Thymus (tissue), 11 donors: Measurements from ENCODE around the gene AGTRAP. TPM values are rescaled to one million over a fixed set of nuclear protein-coding genes. Genes with fewer than 3 reads are reported as not detected.

Source experiments
- DNase-seq, 9 donors: peaks; one replicate each; pipeline ENCODE4 v3.0.0-alpha.2; 2013; ENCODE audit warnings: low spot score in 9 of 9, low read depth in 6 of 9, missing footprints in 1 of 9
- H3K27ac ChIP-seq, 2 donors: one replicate each; pipeline ENCODE4 v1.5.1; 2013; ENCODE audit warnings: control low read depth in 1 of 2, low read depth in 1 of 2, low read length in 1 of 2, mild to moderate bottlenecking in 1 of 2, moderate library complexity in 1 of 2
- H3K27me3 ChIP-seq, 2 donors: one replicate each; pipeline ENCODE4 v1.5.1; 2013; ENCODE audit warnings: low read length in 1 of 2; ENCODE audit not compliant: control insufficient read depth in 2 of 2, insufficient read depth in 1 of 2
- H3K36me3 ChIP-seq, 2 donors: one replicate each; pipeline ENCODE4 v1.5.1; 2013; ENCODE audit warnings: low read length in 1 of 2, mild to moderate bottlenecking in 1 of 2, moderate library complexity in 1 of 2; ENCODE audit not compliant: control insufficient read depth in 2 of 2, insufficient read depth in 2 of 2
- H3K4me1 ChIP-seq, 2 donors: one replicate each; pipeline ENCODE4 v1.5.1; 2013; ENCODE audit warnings: low read length in 2 of 2; ENCODE audit not compliant: control insufficient read depth in 2 of 2, insufficient read depth in 2 of 2
- H3K4me3 ChIP-seq, 2 donors: one replicate each; pipeline ENCODE4 v1.5.1; 2013; ENCODE audit warnings: low read length in 2 of 2, control low read depth in 1 of 2, mild to moderate bottlenecking in 1 of 2
- H3K9me3 ChIP-seq, 2 donors: one replicate each; pipeline ENCODE4 v1.5.1; 2013; ENCODE audit warnings: low read length in 1 of 2, mild to moderate bottlenecking in 1 of 2; ENCODE audit not compliant: control insufficient read depth in 2 of 2, insufficient read depth in 1 of 2
- WGBS: extraction: QIAGEN DNeasy Blood & Tissue Kit; methylation state at CpG from one replicate; pipeline ENCODE4 v1.1.7; 2013; 5-methylcytosine and 5-hydroxymethylcytosine counted together
- polyA plus RNA-seq: library from polyadenylated mRNA; stranded (reverse); fragments of 200-250 nt; gene quantifications from one replicate; pipeline ENCODE4 v1.2.3, GENCODE V29; 2013
- total RNA-seq: library from RNA; stranded (reverse); fragments of 120-200 nt; gene quantifications from one replicate; pipeline ENCODE4 v1.2.4, GENCODE V29; 2013
- donor health status: healthy.

The AGTRAP gene
- total and polyA plus RNA-seq, 2 donors: 20.5 to 84.2 TPM

DNA sequence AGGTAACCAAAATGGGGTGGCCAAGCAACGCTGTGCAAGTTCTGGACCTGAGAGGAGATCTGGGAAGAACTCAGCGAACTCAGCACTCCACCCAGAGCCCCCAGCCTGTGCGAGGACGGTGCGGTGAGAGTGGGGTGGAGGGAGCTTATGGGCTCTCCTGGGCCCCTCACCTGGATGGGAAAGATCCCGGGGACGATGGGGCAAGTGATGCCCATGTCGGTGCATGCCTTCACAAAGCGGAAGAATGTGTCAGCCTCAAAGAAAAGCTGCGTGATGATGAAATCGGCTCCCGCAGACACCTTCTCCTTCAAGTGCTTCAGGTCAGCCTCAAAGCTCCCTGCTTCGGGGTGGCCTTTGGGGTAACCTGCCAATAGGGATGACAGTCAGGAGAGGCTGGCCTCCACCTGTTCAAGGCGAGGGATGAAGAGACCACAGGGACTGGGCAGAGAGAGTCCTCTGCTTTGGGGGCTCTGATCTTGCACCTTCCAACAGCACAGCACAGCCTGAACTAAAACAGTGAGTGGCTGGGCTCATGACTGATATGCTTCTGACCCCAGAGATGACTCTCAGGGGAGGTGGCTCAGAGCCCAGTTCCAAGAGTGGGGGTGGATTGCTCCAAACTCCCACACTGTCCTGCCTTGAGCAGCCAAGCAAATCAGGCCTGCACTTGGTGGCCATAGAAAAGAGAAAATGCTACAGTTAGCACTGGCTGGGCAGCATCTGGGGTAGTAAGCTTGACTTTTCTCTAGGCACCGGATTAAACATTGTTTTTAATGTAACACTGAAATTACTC lies 60.3 kb downstream of the AGTRAP start:
- Histone ChIP-seq H3K4me1 (no peaks in the 10 kb centered on the region), H3K9me3 (no peaks in the 10 kb centered on the region), H3K36me3 (peaks cover 53 to 56% of the 10 kb centered on the region in 2 donors), H3K27me3 (no peaks in the 10 kb centered on the region), H3K27ac (no peak overlapping the region), H3K4me3 (no peak overlapping the region)
- DNase-seq: no peak
- WGBS: 98% methylated on average over 15 of the region's 15 CpGs

DNA sequence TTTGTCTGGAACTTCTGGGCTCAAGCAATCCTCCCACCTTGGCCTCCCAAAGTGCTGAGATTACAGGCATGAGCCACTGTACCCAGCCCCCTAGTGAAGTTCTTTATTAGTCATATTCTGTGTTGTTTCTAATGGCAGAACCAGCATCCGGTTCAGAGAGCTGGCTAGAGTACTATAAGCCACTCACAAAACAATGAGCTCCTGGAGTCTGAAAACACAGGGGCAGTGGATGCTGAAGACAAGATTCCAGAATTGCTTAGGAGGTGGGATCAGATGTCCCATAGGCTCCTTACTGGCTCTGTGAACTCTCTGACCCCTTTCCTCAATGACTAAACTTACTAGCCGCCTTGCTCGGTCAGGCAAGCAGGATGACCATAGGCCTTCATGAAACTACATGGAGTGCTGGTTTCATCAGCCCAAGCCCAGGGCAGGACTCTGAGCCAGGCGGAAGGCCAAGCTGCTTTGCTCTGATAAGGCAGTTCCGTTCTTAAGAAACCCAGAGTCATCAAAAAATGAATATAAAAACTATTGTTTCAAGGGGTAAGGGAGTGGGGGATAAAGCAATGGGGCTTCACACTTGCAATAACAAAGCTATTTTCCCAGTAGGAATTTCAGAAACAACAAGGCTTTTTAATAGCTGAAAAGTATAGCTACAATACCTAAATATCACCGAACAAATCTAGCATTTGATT lies 61.7 kb downstream of the AGTRAP start:
- Histone ChIP-seq H3K36me3 (peaks cover 45 to 59% of the 10 kb centered on the region in 2 donors), H3K4me3 (no peak overlapping the region), H3K27ac (no peak overlapping the region), H3K9me3 (no peaks in the 10 kb centered on the region), H3K4me1 (peaks cover 0 to 3% of the 10 kb centered on the region in 2 donors), H3K27me3 (no peaks in the 10 kb centered on the region)
- WGBS: 97% methylated on average over 6 of the region's 6 CpGs
- DNase-seq: no peak

DNA sequence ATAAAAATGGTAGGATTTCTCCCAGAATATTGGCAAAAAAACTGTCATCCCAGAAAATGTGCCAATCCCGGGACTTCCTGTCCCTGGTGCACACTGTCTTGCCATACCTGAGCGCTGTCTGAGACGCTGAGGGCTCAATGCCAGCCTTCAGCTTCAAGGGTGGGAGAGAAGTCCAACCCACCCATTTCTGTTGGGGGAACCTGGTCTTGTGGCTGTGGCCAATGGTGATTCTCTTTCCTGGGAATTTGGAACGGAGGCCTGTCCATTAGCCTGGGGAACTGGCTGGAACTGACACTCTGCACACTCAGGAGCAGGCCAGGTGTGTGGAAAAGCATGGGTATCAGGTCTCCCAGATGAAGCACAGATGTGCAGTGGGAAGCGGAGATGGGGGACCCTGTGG lies 63.2 kb downstream of the AGTRAP start:
- WGBS: over 99% methylated on average over 5 of the region's 5 CpGs
- no peak for DNase-seq
- Histone ChIP-seq H3K36me3 (peaks cover 42 to 52% of the 10 kb centered on the region in 2 donors), H3K27ac (no peak overlapping the region), H3K27me3 (no peaks in the 10 kb centered on the region), H3K9me3 (no peaks in the 10 kb centered on the region), H3K4me3 (no peak overlapping the region), H3K4me1 (peaks cover 11 to 17% of the 10 kb centered on the region in 2 donors)

DNA sequence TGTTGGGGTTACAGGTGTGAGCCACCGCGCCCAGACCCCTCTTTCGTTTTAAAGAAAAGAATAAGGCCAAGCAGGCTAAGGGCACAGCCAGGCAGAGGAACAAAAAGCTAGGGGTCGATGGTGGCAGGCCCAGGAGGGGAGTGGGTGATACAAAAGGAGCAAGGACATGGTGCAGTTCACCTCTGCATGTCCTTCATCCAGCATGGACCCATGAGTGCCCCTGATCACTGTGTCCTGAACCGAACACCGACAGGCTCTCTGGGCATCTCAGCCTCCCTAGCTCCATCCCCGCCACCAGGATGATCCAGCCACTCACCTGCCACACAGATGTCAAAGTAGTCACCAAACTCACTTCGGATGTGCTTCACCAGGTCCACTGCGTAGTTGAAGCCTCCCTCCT lies 64.0 kb downstream of the AGTRAP start:
- no peaks in the 10 kb centered on the region for H3K9me3 ChIP-seq
- no peak overlapping the region for H3K4me3 ChIP-seq
- peaks cover 34 to 45% of the 10 kb centered on the region in 2 donors for H3K36me3 ChIP-seq
- no peak for DNase-seq
- H3K4me1 ChIP-seq: peaks cover 18 to 25% of the 10 kb centered on the region in 2 donors
- H3K27me3 ChIP-seq: no peaks in the 10 kb centered on the region
- 97% methylated on average over 9 of the region's 9 CpGs for WGBS
- H3K27ac ChIP-seq: no peak overlapping the region

DNA sequence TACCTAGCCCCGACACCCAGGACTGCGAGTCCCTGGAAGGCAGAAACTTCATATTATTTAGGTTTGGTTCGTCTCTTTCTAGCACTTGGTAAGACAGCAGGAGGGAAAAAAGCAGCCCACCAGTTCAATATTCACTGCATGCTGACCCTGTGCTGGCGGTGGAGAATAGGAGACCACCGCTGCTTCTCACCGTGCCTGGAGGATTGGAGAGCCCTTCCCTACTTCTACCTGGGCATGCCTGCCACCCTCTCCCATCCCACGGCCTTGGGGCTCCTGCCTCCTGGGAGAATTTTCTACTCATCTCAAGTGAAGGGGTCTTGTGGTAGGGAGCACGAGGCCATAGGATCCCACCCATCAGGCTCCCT lies 64.4 kb downstream of the AGTRAP start:
- H3K4me1 ChIP-seq: peaks cover 23 to 30% of the 10 kb centered on the region in 2 donors
- no peak for DNase-seq
- WGBS: 97% methylated on average over 8 of the region's 8 CpGs
- no peaks in the 10 kb centered on the region for H3K27me3 ChIP-seq
- no peak overlapping the region for H3K4me3 ChIP-seq
- peaks cover 29 to 43% of the 10 kb centered on the region in 2 donors for H3K36me3 ChIP-seq
- no peak overlapping the region for H3K27ac ChIP-seq
- H3K9me3 ChIP-seq: no peaks in the 10 kb centered on the region

Other genes starting within 250 kb of the AGTRAP start
- 9.0 TPM for gene FBXO2, start 81.7 kb upstream of the AGTRAP start, total RNA-seq
- 46.2 TPM for gene FBXO2, start 81.7 kb upstream of the AGTRAP start, polyA plus RNA-seq
- 8.6 TPM for gene FBXO44, start 81.3 kb upstream of the AGTRAP start, total RNA-seq
- gene FBXO44, start 81.3 kb upstream of the AGTRAP start, polyA plus RNA-seq: 37.3 TPM
- 11.4 TPM for gene FBXO6, start 71.9 kb upstream of the AGTRAP start, total RNA-seq
- 16.1 TPM for gene FBXO6, start 71.9 kb upstream of the AGTRAP start, polyA plus RNA-seq
- gene MAD2L2, start 55.0 kb upstream of the AGTRAP start, total RNA-seq: 61.6 TPM
- 49.6 TPM for gene MAD2L2, start 55.0 kb upstream of the AGTRAP start, polyA plus RNA-seq
- gene DRAXIN, start 44.4 kb upstream of the AGTRAP start, total RNA-seq: 0.14 TPM
- 0.14 TPM for gene DRAXIN, start 44.4 kb upstream of the AGTRAP start, polyA plus RNA-seq
- 0.14 TPM for gene C1orf167, start 26.1 kb downstream of the AGTRAP start, total RNA-seq
- 1.5 TPM for gene C1orf167, start 26.1 kb downstream of the AGTRAP start, polyA plus RNA-seq
- gene MTHFR, start 69.8 kb downstream of the AGTRAP start, total RNA-seq: 9.4 TPM
- gene MTHFR, start 69.8 kb downstream of the AGTRAP start, polyA plus RNA-seq: 11.7 TPM
- 2.6 TPM for gene CLCN6, start 70.1 kb downstream of the AGTRAP start, total RNA-seq
- gene CLCN6, start 70.1 kb downstream of the AGTRAP start, polyA plus RNA-seq: 9.2 TPM
- 0.80 TPM for gene NPPA, start 111.6 kb downstream of the AGTRAP start, total RNA-seq
- gene NPPA, start 111.6 kb downstream of the AGTRAP start, polyA plus RNA-seq: 5.9 TPM
- gene NPPB, start 122.8 kb downstream of the AGTRAP start, total RNA-seq: 0.47 TPM
- 1.7 TPM for gene NPPB, start 122.8 kb downstream of the AGTRAP start, polyA plus RNA-seq
- gene KIAA2013, start 190.3 kb downstream of the AGTRAP start, total RNA-seq: 26.6 TPM
- 24.8 TPM for gene KIAA2013, start 190.3 kb downstream of the AGTRAP start, polyA plus RNA-seq
- 12.8 TPM for gene PLOD1, start 198.6 kb downstream of the AGTRAP start, total RNA-seq
- 13.7 TPM for gene PLOD1, start 198.6 kb downstream of the AGTRAP start, polyA plus RNA-seq
- gene MFN2, start 244.3 kb downstream of the AGTRAP start, total RNA-seq: 25.9 TPM
- 27.8 TPM for gene MFN2, start 244.3 kb downstream of the AGTRAP start, polyA plus RNA-seq